SU-DHL-6 (cell line): ENCODE measurements around the gene ADARB2.

Experiments
- CTCF ChIP-seq: fragments of 200-600 bp; sonication (generic); IDR thresholded peaks from one replicate; pipeline ENCODE4 v1.5.1; 2017; ENCODE audit warnings: antibody characterized with exemption, mild to moderate bottlenecking, low read length, moderate library complexity; ENCODE audit not compliant: insufficient read depth, poor library complexity, severe bottlenecking
- EZH2phosphoT487 ChIP-seq: fragments of 200-600 bp; sonication (generic), shearing (Covaris generic); conservative IDR thresholded peaks from 2 replicates; pipeline ENCODE4 v1.6.1; 2018; ENCODE audit warnings: mild to moderate bottlenecking, antibody characterized with exemption, low read length, moderate library complexity, mixed read lengths

- TF ChIP-seq CTCF (no peak), EZH2phosphoT487 (no peak)
These were observed 17.3 kb upstream of the ADARB2 start for GRCh38 chr10:1754506-1755153.
